Panc1 (cell line): ENCODE measurements around the gene TARP. TPM values are rescaled to one million over a fixed set of nuclear protein-coding genes. Genes with fewer than 3 reads are reported as not detected.

Source experiments
- total RNA-seq: library from RNA; stranded (reverse); gene quantifications from one replicate; pipeline ENCODE4 v1.2.1, GENCODE V29; 2021; ENCODE audit not compliant: unreplicated experiment

The TARP gene

Other genes starting within 250 kb of the TARP start
- 75.7 TPM for gene STARD3NL, start 95.4 kb downstream of the TARP start, total RNA-seq